ENCODE data around the gene FNIP1.
"Not testable (repeated sequence)": the region's sequence is repeated elsewhere in the genome, so short reads cannot be mapped to it uniquely, and the experiment has no call there.

Gene FNIP1

DNA sequence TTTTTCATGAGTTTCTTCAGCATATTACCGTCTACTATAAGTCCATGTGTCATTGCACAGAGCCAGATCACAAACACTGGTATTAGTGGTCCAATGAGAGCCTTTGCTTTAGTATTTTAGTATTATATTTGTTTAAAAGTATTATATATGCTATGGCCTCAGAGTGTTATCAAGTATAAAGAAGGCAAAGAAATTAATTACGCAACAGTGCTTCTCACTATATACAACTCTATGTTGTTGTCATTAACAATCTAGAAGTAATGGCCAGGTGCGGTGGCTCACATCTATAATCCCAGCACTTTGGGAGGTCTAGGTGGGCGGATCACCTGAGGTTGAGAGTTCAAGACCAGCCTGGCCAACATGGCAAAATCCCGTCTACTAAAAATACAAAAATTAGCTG lies 114.6 kb downstream of the FNIP1 start:
- no peak for DNase-seq

GRCh38 chr5:131679911-131680310 lies 116.9 kb downstream of the FNIP1 start:
- DNase-seq = no peak

DNA sequence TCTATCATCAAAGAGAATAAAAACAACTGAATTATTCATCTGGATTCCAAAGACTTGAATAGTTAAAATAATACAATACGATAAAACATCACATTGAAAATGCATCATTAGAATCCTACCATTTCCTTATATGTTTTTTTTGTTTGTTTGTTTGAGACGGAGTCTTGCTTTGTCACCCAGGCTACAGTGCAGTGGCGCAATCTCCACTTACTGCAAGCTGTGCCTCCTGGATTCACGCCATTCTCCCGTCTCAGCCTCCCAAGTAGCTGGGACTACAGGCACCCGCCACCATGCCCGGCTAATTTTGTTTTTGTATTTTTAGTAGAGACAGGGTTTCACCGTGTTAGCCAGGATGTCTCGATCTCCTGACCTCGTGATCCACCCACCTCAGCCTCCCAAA lies 118.5 kb downstream of the FNIP1 start:
- not testable (repeated sequence) for DNase-seq

GRCh38 chr5:131677115-131677514 lies 119.7 kb downstream of the FNIP1 start:
- DNase-seq = no peak

- DNase-seq = no peak
Measured at GRCh38 chr5:131672776-131673175, 124.0 kb downstream of the FNIP1 start.

DNA sequence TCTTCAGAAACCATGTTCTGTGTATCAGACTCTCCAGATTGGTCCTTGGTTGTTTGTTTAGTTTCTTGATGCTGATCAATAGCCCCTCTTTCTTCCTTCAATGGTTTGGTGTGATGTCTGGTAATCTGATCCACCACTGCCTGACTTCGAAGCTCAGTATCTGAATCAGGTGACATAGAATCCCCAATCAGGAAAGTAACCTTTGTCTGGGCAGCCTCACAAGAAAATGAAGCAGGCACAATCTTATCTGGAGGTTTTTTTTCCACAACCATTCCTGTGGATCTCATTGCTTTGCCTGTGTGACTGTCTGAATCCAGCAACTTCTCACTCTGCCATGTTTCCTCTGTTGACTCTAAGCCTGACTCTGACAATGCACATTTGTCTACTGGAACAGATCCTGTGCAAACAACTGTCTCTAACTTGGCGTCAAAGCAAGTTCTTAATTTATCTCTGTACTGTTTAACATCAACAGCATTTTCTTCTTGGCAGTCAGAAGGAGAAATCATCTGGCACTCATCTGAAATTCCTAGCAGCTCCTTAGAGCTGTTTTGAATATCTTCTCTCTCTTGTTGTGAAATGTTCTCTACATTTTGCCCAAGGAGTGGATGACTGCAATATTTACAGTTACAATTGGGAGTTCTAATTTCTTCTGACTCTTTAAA lies 124.7 kb downstream of the FNIP1 start:
- DNase-seq = no peak

DNA sequence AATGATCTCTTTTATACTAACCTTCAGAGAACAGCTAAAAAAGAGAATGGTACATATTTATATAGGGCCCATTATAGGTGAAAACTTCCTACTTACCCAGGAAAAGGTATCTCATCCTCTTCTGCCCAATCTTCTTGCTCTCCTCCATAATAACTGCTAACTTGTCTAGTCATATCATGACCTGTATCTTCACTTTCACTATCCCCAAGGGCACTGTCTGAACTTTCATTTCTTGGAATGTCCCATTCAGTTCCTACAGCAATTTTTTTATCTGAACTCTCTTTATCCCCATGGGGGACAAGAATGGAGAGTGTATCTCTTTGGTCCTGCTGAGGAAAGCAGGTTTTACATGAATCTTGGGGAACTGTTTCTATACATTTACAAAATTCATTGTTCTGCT lies 125.4 kb downstream of the FNIP1 start:
- no peak for DNase-seq

DNA sequence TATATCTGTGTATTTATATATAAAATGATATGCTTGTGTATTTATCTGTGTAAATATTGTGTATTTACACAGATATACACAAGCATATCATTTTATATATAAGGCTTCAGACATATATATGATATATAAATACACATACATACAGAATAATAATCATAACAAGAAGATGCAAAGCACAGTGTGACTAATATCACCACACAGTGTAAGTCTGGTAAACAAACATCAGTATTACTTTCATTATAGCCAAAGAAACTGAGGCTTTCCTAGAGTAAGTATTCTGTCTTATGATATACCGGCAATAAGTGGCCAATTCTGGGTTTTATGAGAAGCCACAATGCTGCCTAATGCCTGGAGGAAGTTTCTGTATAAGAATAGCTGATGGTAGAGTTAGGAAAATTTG lies 131.9 kb downstream of the FNIP1 start:
- DNase-seq = no peak

DNA sequence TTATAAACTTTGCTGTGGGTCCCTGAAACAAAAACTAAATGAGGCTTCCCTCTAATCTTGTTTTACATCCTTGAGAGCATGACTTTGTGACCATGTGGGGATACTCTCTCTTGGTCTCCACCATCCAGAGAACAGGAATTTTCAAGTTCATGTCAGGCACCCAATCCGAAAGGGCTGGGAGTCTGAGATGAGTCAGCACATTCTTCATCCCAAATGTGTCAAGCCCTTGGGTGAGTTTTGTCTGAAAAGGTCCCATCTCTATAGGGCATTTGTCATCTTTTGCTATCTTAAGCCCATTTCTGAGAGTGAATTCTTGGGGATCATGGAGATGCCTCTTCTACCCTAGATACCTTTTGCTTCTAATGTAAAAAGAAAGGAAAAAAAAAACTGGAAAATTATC lies 134.9 kb downstream of the FNIP1 start:
- no peak for DNase-seq

DNA sequence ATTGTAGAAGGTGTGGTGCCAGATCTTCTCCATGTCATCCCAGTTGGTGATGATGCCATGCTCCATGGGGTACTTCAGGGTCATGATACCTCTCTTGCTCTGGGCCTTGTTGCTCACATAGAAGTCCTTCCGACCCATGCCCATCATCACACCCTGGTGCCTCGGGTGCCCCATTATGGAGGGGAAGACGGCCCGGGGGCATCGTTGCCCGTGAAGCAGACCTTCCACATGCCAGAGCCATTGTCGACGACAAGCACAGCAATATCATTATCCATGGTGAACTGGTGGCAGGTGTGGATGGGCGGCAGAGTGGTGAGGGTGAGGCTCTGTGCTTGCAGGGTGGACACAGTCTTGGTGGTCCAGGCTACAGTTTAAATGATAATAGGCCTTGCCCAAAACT lies 137.0 kb downstream of the FNIP1 start:
- DNase-seq = no peak

GRCh38 chr5:131659290-131659689 lies 137.5 kb downstream of the FNIP1 start:
- no peak for DNase-seq

- DNase-seq = no peak
Measured at GRCh38 chr5:131654776-131655175, 142.0 kb downstream of the FNIP1 start.

DNA sequence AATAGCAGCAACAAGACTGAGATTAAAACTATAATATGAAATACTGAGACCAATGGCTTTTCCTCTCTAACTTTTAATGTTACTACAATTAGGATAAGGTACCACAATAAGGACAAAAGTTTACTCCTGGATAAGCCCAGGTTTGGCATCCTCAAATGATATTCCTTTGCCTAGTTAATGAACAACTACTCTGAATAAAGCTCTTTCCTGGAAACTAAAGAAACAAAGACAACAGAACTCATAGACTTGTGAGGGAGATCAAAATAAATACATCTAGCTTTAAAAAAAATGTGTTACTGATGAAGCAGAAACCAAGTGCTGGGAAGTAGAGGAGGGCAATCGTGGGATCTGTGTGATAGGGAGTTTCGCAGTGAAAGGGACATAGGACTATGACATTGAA lies 142.5 kb downstream of the FNIP1 start:
- no peak for DNase-seq

DNA sequence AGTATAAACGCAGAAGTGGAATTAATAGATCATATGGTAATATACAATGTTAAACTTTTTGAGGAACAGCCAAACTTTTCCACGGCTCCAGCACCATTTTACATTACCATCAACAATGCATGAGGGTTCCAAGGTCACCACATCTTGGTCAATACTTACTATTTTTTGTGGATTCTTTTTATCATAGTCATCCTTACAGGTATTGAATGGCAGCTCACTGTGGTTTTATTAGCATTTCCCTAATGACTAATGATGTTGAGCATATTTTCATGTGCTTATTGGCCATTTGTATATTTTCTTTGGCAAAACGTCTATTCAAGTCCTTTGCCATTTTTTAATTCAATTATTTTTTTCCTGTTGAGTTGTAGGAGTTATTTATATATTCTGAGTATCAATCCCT lies 147.7 kb downstream of the FNIP1 start:
- no peak for DNase-seq

GRCh38 chr5:131647048-131647769 lies 149.6 kb downstream of the FNIP1 start:
- DNase-seq = no peak

GRCh38 chr5:131644822-131645221 lies 152.0 kb downstream of the FNIP1 start:
- DNase-seq = no peak

- DNase-seq = no peak
Measured at GRCh38 chr5:131644370-131644769, 152.4 kb downstream of the FNIP1 start.

DNA sequence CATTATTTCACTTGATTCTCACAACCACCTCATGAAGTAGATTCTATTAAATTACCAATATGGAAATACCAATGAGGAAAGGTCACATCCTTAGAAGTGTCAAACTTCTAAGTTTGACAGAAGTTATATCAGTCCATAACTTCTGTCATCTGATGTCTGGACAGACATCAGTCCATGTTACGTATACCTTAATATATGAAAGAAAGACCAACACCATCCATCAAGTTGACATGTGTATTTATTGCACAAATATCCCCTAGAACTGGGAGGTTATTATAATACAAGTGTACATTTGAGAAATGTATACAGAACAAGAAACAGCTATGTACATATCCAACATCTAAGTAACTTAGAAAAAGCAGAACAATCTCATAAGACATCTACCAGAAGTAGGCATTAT lies 155.3 kb downstream of the FNIP1 start:
- DNase-seq = no peak

- DNase-seq = peak; percentile 56 to 62
Measured at GRCh38 chr5:131640043-131640856, 156.6 kb downstream of the FNIP1 start.

DNA sequence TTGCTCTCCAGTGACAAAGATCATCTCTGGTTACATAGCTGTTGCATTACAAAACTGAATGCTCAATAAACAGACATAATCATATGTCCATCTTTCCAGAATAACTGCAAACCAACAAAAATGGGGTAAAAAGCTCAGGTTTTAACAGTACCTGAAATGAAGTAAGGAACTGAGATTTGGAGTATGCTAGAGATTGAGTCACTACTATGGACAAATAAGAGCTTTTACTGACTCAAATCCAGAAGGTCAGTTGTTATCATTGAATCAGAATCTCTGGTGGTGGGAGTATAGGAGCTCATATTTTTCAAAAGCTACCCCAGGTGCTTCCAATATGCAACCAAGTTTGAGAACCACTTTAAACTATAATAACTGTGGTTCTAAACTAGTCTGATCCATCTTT lies 157.7 kb downstream of the FNIP1 start:
- DNase-seq = no peak

DNA sequence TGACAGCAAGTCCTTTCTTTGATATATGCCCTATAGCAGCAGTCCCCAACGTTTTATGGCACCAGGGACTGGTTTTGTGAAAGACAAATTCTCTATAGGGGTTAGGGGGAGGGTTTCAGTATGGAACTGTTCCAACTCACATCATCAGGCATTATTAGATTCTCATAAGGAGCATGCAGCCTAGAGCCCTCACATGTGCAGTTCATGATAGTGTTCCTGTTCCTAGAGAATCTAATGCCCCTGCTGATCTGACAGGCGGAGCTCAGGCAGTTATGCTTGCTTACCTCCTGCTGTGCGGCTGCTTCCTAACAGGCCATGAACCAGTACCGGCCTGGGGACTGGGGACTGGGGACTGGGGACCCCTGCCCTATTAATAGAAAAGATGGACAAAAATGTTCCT lies 159.1 kb downstream of the FNIP1 start:
- DNase-seq = no peak

DNA sequence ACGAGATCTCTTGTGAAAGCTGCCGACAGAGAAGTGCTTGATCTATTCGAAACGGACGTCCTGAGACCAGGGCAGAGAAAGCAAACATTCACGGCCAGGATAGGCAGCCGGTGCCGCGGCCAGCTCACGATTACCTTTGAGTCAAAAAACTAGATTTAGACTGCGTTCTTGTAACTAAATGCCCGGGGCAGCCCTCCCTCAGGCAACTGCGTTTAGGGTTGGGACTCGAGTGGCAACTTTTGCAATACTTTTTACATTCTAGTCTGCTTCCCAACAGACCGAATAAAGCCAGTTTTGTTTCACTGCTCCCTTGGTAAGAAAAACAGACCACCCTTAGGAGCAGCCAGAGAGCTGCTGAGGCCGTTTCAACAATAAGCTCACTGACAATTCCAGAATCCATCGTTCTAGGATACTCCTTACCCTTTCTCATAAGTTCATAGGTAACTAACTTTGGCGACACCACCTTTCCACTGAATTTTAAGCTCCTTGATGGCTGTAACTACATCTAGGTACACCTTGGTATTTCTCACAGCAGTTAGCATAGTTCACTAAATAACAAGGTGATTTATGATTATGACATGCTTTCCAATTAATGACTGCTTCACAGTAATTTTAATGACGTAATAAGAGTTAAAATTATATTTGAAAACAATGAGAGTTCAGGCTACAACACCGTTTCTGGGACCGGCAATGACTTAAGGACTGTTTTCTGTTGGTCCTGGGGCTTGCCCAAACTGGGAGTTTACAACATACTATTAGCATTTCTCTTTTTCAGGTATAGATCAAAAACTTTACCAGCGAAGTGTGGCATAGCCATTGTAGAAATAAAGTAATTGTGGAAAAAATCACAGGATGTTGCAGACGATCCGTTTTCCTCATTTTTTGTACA lies 160.9 kb downstream of the FNIP1 start:
- DNase-seq = peak in 1 of 2 donors; percentile 20

All from activated CD4-positive, alpha-beta T cell treated with anti-CD3 and anti-CD28 coated beads for 4 hours (primary cell).